T-cell (primary cell): ENCODE data around the gene DCPS. TPM values are rescaled to one million over a fixed set of nuclear protein-coding genes. Genes with fewer than 3 reads are reported as not detected.

Experiments used
- ATAC-seq, 4 experiments: fragments of 200-7000 bp in 3 of 4; fragments of 150-1000 bp in 1 of 4; cut with Tn5 transposase; replicated peaks in 1 of 4; 1 replicate in 3 of 4; 2 replicates in 1 of 4; pipeline ENCODE4 v1.10.0; 2021; ENCODE audit warnings: moderate library complexity in 3 of 4, mild to moderate bottlenecking in 2 of 4, moderate number of reproducible peaks in 1 of 4
- CTCF ChIA-PET, 2 donors: fragments of 300-600 bp; sonication (Branson Sonifier 250); formaldehyde crosslinking; loops; one replicate each; lab custom pipeline; 2022; ENCODE audit warnings: antibody characterized with exemption in 2 of 2; lab: Charles Lee
- POLR2A ChIA-PET, 2 donors: fragments of 300-600 bp; sonication (Branson Sonifier 250); formaldehyde crosslinking; loops; one replicate each; lab custom pipeline; 2022; ENCODE audit warnings: antibody characterized with exemption in 2 of 2; lab: Charles Lee
- DNase-seq, 35 experiments: peaks; one replicate each; pipeline versions ENCODE4 v3.0.0 to v3.0.0-alpha.2; 2013 to 2023
- H3K27ac ChIP-seq: one replicate; pipeline ENCODE4 v1.5.1; 2013; ENCODE audit warnings: low read length
- H3K27me3 ChIP-seq, 2 experiments: replicated peaks in 1 of 2; 1 replicate in 1 of 2; 2 replicates in 1 of 2; pipeline versions ENCODE4 v1.6.1 to v1.7.0; 2013; ENCODE audit warnings: low read length in 1 of 2, mixed read lengths in 1 of 2; ENCODE audit not compliant: control insufficient read depth in 2 of 2, insufficient read depth in 2 of 2; ENCODE audit errors: extremely low read depth in 1 of 2
- H3K36me3 ChIP-seq, 2 donors: 1 replicate in 1 of 2; 2 replicates in 1 of 2; pipeline versions ENCODE4 v1.6.1 to v1.7.0; 2013; ENCODE audit warnings: low read length in 1 of 2; ENCODE audit not compliant: control insufficient read depth in 2 of 2, insufficient read depth in 1 of 2; ENCODE audit errors: extremely low read depth in 1 of 2
- H3K4me1 ChIP-seq, 2 experiments: 1 replicate in 1 of 2; 2 replicates in 1 of 2; pipeline versions ENCODE4 v1.6.1 to v1.7.0; 2013; ENCODE audit warnings: low read length in 2 of 2, mixed read lengths in 1 of 2; ENCODE audit not compliant: insufficient read depth in 2 of 2, control insufficient read depth in 1 of 2; ENCODE audit errors: extremely low read depth in 1 of 2
- H3K4me3 ChIP-seq, 2 donors: 1 replicate in 1 of 2; 2 replicates in 1 of 2; pipeline versions ENCODE4 v1.5.1 to v1.7.0; 2013; ENCODE audit warnings: mild to moderate bottlenecking in 2 of 2, low read length in 1 of 2, moderate library complexity in 1 of 2; ENCODE audit not compliant: control insufficient read depth in 1 of 2; ENCODE audit errors: extremely low read depth in 1 of 2
- H3K9me3 ChIP-seq: 2 replicates; pipeline ENCODE4 v1.7.0; 2013
- H3K27ac Mint-ChIP-seq, 2 donors: one replicate each; pipeline ENCODE4 v1.8.0; 2020 to 2021; ENCODE audit warnings: mild to moderate bottlenecking in 2 of 2, mixed read lengths in 2 of 2
- H3K27me3 Mint-ChIP-seq, 2 donors: one replicate each; pipeline ENCODE4 v1.8.0; 2021 to 2022; ENCODE audit warnings: mixed read lengths in 2 of 2
- H3K36me3 Mint-ChIP-seq: one replicate; pipeline ENCODE4 v1.8.0; 2021; ENCODE audit warnings: mixed read lengths
- H3K4me1 Mint-ChIP-seq, 3 donors: one replicate each; pipeline ENCODE4 v1.8.0; 2020 to 2022; ENCODE audit warnings: mixed read lengths in 3 of 3, mild to moderate bottlenecking in 1 of 3
- H3K4me3 Mint-ChIP-seq, 3 donors: one replicate each; pipeline ENCODE4 v1.8.0; 2020 to 2022; ENCODE audit warnings: mild to moderate bottlenecking in 3 of 3, mixed read lengths in 3 of 3, moderate library complexity in 3 of 3
- H3K9me3 Mint-ChIP-seq, 3 donors: one replicate each; pipeline ENCODE4 v1.8.0; 2020 to 2022; ENCODE audit warnings: mixed read lengths in 3 of 3
- WGBS: methylation state at CpG from one replicate; pipeline ENCODE4 v1.1.5; 2013; ENCODE audit warnings: missing lambda C conversion rate; ENCODE audit not compliant: insufficient coverage; 5-methylcytosine and 5-hydroxymethylcytosine counted together
- total RNA-seq, 35 experiments: library from RNA in 6 of 35; stranded (reverse) in 6 of 35; fragments of 120-200 nt in 1 of 35; gene quantifications; one replicate each; pipeline versions ENCODE4 v1.2.1 to v1.2.4 and lab custom pipeline; 2013 to 2026

The DCPS gene
- total RNA-seq, 5 donors from 2014 or later (not counting 1 experiment from before 2014, with no cell fraction given): 12.4 to 23.7 (median 19.8) TPM

GRCh38 chr11:126390272-126390867 lies 86.5 kb downstream of the DCPS start:
- Mint-ChIP-seq H3K4me1 (peaks cover 4 to 14% (median 6%) of the 10 kb centered on the region in 3 donors), H3K27ac (no peak overlapping the region), H3K36me3 (no peaks in the 10 kb centered on the region), H3K27me3 (no peaks in the 10 kb centered on the region), H3K9me3 (no peaks in the 10 kb centered on the region), H3K4me3 (no peak overlapping the region)
- CTCF ChIA-PET: no interaction called here
- WGBS: no CpG with 5 or more reads among the region's 5 CpGs
- no peaks in the 10 kb centered on the region for H3K27me3 ChIP-seq
- H3K9me3 ChIP-seq: no peaks in the 10 kb centered on the region
- H3K4me3 ChIP-seq: no peak overlapping the region
- no peaks in the 10 kb centered on the region for H3K4me1 ChIP-seq
- no peak for DNase-seq
- ATAC-seq: no peak
- POLR2A ChIA-PET: no interaction called here
- no peak overlapping the region for H3K27ac ChIP-seq
- no peaks in the 10 kb centered on the region for H3K36me3 ChIP-seq

- Mint-ChIP-seq H3K4me1 (peaks cover 3 to 9% (median 4%) of the 10 kb centered on the region in 3 donors), H3K4me3 (no peak overlapping the region), H3K27me3 (no peaks in the 10 kb centered on the region), H3K36me3 (no peaks in the 10 kb centered on the region), H3K27ac (no peak overlapping the region), H3K9me3 (no peaks in the 10 kb centered on the region)
- CTCF ChIA-PET: no interaction called here
- Histone ChIP-seq H3K27me3 (no peaks in the 10 kb centered on the region), H3K4me1 (no peaks in the 10 kb centered on the region), H3K27ac (no peak overlapping the region), H3K9me3 (no peaks in the 10 kb centered on the region), H3K4me3 (no peak overlapping the region), H3K36me3 (no peaks in the 10 kb centered on the region)
- ATAC-seq: no peak
- WGBS: 78% methylated on average over 3 of the region's 7 CpGs
- POLR2A ChIA-PET: no interaction called here
- DNase-seq: no peak
These were observed 87.6 kb downstream of the DCPS start for GRCh38 chr11:126391286-126391954.

GRCh38 chr11:126391970-126392632 lies 88.2 kb downstream of the DCPS start:
- H3K4me1 ChIP-seq: no peaks in the 10 kb centered on the region
- H3K27me3 Mint-ChIP-seq: no peaks in the 10 kb centered on the region
- no peak overlapping the region for H3K4me3 Mint-ChIP-seq
- no peaks in the 10 kb centered on the region for H3K27me3 ChIP-seq
- no peak overlapping the region for H3K27ac ChIP-seq
- H3K9me3 ChIP-seq: no peaks in the 10 kb centered on the region
- H3K4me1 Mint-ChIP-seq: peaks cover 3 to 6% (median 4%) of the 10 kb centered on the region in 3 donors
- ChIA-PET POLR2A (no interaction called here), CTCF (no interaction called here)
- ATAC-seq: no peak
- no peak overlapping the region for H3K4me3 ChIP-seq
- H3K27ac Mint-ChIP-seq: no peak overlapping the region
- H3K36me3 Mint-ChIP-seq: no peaks in the 10 kb centered on the region
- H3K9me3 Mint-ChIP-seq: no peaks in the 10 kb centered on the region
- no peak for DNase-seq
- 87% methylated on average over 8 of the region's 8 CpGs for WGBS
- H3K36me3 ChIP-seq: no peaks in the 10 kb centered on the region

- H3K36me3 Mint-ChIP-seq: no peaks in the 10 kb centered on the region
- no peaks in the 10 kb centered on the region for H3K27me3 Mint-ChIP-seq
- WGBS: 0% methylated on average over 1 of the region's 4 CpGs
- Histone ChIP-seq H3K27ac (no peak overlapping the region), H3K9me3 (no peaks in the 10 kb centered on the region), H3K4me3 (no peak overlapping the region), H3K4me1 (no peaks in the 10 kb centered on the region), H3K36me3 (no peaks in the 10 kb centered on the region), H3K27me3 (no peaks in the 10 kb centered on the region)
- H3K4me1 Mint-ChIP-seq: peaks cover 3 to 6% (median 4%) of the 10 kb centered on the region in 3 donors
- no peaks in the 10 kb centered on the region for H3K9me3 Mint-ChIP-seq
- no peak overlapping the region for H3K4me3 Mint-ChIP-seq
- POLR2A ChIA-PET: no interaction called here
- ATAC-seq (no peak), DNase-seq (no peak)
- no peak overlapping the region for H3K27ac Mint-ChIP-seq
- CTCF ChIA-PET: interaction anchor here in 1 of 2 donors (0.6 kb wide), 1 partner anchor 525 kb away, joined by 3 read pairs; no protein-coding TSS in a partner anchor
These were observed 88.8 kb downstream of the DCPS start for GRCh38 chr11:126392633-126393013.

GRCh38 chr11:126393143-126393542 lies 89.3 kb downstream of the DCPS start:
- Histone ChIP-seq H3K27me3 (no peaks in the 10 kb centered on the region), H3K36me3 (no peaks in the 10 kb centered on the region), H3K4me1 (no peaks in the 10 kb centered on the region), H3K4me3 (no peak overlapping the region), H3K27ac (no peak overlapping the region), H3K9me3 (no peaks in the 10 kb centered on the region)
- peaks cover 3 to 6% (median 4%) of the 10 kb centered on the region in 3 donors for H3K4me1 Mint-ChIP-seq
- ATAC-seq (no peak), DNase-seq (no peak)
- no peaks in the 10 kb centered on the region for H3K9me3 Mint-ChIP-seq
- no peak overlapping the region for H3K27ac Mint-ChIP-seq
- H3K36me3 Mint-ChIP-seq: no peaks in the 10 kb centered on the region
- no peak overlapping the region for H3K4me3 Mint-ChIP-seq
- ChIA-PET CTCF (interaction anchor here in 1 of 2 donors (0.6 kb wide), 1 partner anchor 526 kb away, joined by 3 read pairs; no protein-coding TSS in a partner anchor), POLR2A (interaction anchor here in 1 of 2 donors (0.6 kb wide), 1 partner anchor 394 kb away, joined by 3 read pairs; no protein-coding TSS in a partner anchor)
- 91% methylated on average over 4 of the region's 5 CpGs for WGBS
- no peaks in the 10 kb centered on the region for H3K27me3 Mint-ChIP-seq

GRCh38 chr11:126394036-126394435 lies 90.2 kb downstream of the DCPS start:
- H3K4me1 Mint-ChIP-seq: peaks cover 3 to 6% (median 4%) of the 10 kb centered on the region in 3 donors

More at GRCh38 chr11:126394036-126394435, 90.2 kb downstream of the DCPS start:
- Histone ChIP-seq H3K4me1 (no peaks in the 10 kb centered on the region), H3K27ac (no peak overlapping the region), H3K9me3 (no peaks in the 10 kb centered on the region), H3K27me3 (no peaks in the 10 kb centered on the region), H3K4me3 (no peak overlapping the region), H3K36me3 (no peaks in the 10 kb centered on the region)
- Mint-ChIP-seq H3K4me3 (no peak overlapping the region), H3K27ac (no peak overlapping the region), H3K27me3 (no peaks in the 10 kb centered on the region), H3K36me3 (no peaks in the 10 kb centered on the region), H3K9me3 (no peaks in the 10 kb centered on the region)
- 83% methylated on average over 1 of the region's 3 CpGs for WGBS
- ChIA-PET POLR2A (no interaction called here), CTCF (no interaction called here)
- ATAC-seq (no peak), DNase-seq (no peak)
